Upper lobe of left lung (tissue), 6 donors: ENCODE results near the gene KHDC1L. TPM values are rescaled to one million over a fixed set of nuclear protein-coding genes. Genes with fewer than 3 reads are reported as not detected.

Source experiments
- ATAC-seq, 2 donors: fragments of 200-7000 bp; cut with Tn5 transposase; one replicate each; pipeline ENCODE4 v1.9.1; 2022; ENCODE audit warnings: mild to moderate bottlenecking in 2 of 2, moderate library complexity in 2 of 2; ENCODE audit not compliant: low FRiP score in 2 of 2
- DNase-seq, 2 donors: peaks; one replicate each; pipeline ENCODE4 v3.0.0-alpha.2; 2019 to 2020
- H3K27ac ChIP-seq, 4 donors: fragments of 200-600 bp; sonication (generic); one replicate each; pipeline ENCODE4 v1.5.1; 2016 to 2019
- H3K27me3 ChIP-seq, 4 donors: fragments of 200-600 bp; sonication (generic); one replicate each; pipeline ENCODE4 v1.5.1; 2017 to 2019
- H3K36me3 ChIP-seq, 4 donors: fragments of 200-600 bp; sonication (generic); one replicate each; pipeline ENCODE4 v1.5.1; 2016 to 2019
- H3K4me1 ChIP-seq, 4 donors: fragments of 200-600 bp; sonication (generic); one replicate each; pipeline ENCODE4 v1.5.1; 2018 to 2019
- H3K4me3 ChIP-seq, 4 donors: fragments of 200-600 bp; sonication (generic); one replicate each; pipeline ENCODE4 v1.5.1; 2017 to 2019; ENCODE audit warnings: mild to moderate bottlenecking in 2 of 4, moderate library complexity in 1 of 4
- H3K9me3 ChIP-seq, 4 donors: fragments of 200-600 bp; sonication (generic); one replicate each; pipeline ENCODE4 v1.5.1; 2018 to 2019
- EP300 ChIP-seq, 4 donors: sonication (generic); formaldehyde crosslinking; IDR thresholded peaks; one replicate each; pipeline ENCODE4 v1.5.1; 2017; ENCODE audit warnings: antibody characterized with exemption in 4 of 4, control low read depth in 2 of 4
- POLR2A ChIP-seq, 4 donors: fragments of 450-650 bp; IDR thresholded peaks; one replicate each; pipeline ENCODE4 v1.5.1; 2016 to 2017; ENCODE audit warnings: antibody characterized with exemption in 4 of 4, mild to moderate bottlenecking in 2 of 4
- POLR2AphosphoS5 ChIP-seq, 2 donors: sonication (generic); formaldehyde crosslinking; IDR thresholded peaks; one replicate each; pipeline ENCODE4 v1.5.1; 2017; ENCODE audit warnings: antibody characterized with exemption in 2 of 2
- WGBS, 2 donors: methylation state at CpG; one replicate each; pipeline ENCODE4 v1.1.5; 2017 to 2018; 5-methylcytosine and 5-hydroxymethylcytosine counted together
- total RNA-seq, 6 donors: library from RNA; depleted of rRNA in 4 of 6; stranded (reverse); fragments of >200 nt in 4 of 6; gene quantifications; one replicate each; pipeline versions ENCODE4 v1.1.0 to v1.2.1, GENCODE V29; 2016 to 2021
- TF ChIP-seq, protein P1 (sequence below), 6 experiments: fragments of 450-650 bp in 4 of 6; fragments of 200-600 bp in 2 of 6; sonication (generic) in 2 of 6; IDR thresholded peaks; one replicate each; pipeline ENCODE4 v1.5.1; 2016 to 2019; ENCODE audit warnings: antibody characterized with exemption in 6 of 6
- donor health status: DM: no; HTN: no; CAD: no; lungs with moderate emphysema.
- donor health status: DM: no; HTN: yes; CAD: no; lungs with severe emphysema.

The KHDC1L gene
- total RNA-seq, 6 donors from 2014 or later: not detected

DNA sequence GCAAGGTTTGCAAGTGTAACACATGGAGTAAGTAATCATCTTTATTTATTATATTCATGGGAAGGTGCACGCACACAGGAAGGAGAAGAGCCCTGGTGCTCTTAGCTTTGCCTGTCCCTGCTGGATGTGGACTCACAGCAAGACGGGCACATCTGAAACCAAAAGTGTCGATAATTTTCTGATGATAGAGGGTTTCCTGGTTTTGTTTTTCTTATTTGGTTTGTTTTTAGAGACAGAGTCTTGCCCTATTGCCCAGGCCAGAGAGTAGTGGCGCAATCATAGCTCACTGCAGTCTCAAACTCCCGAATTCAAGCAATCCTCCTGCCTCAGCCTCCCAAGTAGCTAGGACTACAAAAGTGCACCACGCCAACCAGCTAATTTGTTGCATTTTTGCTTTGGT is 7.8 kb upstream of the KHDC1L start:
- Histone ChIP-seq H3K27ac (no peak overlapping the region), H3K4me1 (no peaks in the 10 kb centered on the region), H3K27me3 (no peaks in the 10 kb centered on the region), H3K36me3 (no peaks in the 10 kb centered on the region), H3K9me3 (no peaks in the 10 kb centered on the region), H3K4me3 (no peak overlapping the region)
- DNase-seq (no peak), ATAC-seq (no peak)
- WGBS, 2 donors: 86 to 87% methylated on average over 6 of the region's 6 CpGs
- TF ChIP-seq EP300 (IDR thresholded peaks at IDR 0.05) (no peak), POLR2AphosphoS5 (IDR thresholded peaks at IDR 0.05) (no peak), POLR2A (IDR thresholded peaks at IDR 0.05) (no peak)
- TF ChIP-seq, protein P1, sequence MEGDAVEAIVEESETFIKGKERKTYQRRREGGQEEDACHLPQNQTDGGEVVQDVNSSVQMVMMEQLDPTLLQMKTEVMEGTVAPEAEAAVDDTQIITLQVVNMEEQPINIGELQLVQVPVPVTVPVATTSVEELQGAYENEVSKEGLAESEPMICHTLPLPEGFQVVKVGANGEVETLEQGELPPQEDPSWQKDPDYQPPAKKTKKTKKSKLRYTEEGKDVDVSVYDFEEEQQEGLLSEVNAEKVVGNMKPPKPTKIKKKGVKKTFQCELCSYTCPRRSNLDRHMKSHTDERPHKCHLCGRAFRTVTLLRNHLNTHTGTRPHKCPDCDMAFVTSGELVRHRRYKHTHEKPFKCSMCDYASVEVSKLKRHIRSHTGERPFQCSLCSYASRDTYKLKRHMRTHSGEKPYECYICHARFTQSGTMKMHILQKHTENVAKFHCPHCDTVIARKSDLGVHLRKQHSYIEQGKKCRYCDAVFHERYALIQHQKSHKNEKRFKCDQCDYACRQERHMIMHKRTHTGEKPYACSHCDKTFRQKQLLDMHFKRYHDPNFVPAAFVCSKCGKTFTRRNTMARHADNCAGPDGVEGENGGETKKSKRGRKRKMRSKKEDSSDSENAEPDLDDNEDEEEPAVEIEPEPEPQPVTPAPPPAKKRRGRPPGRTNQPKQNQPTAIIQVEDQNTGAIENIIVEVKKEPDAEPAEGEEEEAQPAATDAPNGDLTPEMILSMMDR (IDR thresholded peaks at IDR 0.05): no peak

- 47 to 64% methylated on average over 1 of the region's 1 CpG for WGBS, 2 donors
- TF ChIP-seq POLR2A (IDR thresholded peaks at IDR 0.05) (no peak), POLR2AphosphoS5 (IDR thresholded peaks at IDR 0.05) (no peak), EP300 (IDR thresholded peaks at IDR 0.05) (no peak)
- TF ChIP-seq, protein P1 (IDR thresholded peaks at IDR 0.05): no peak
- no peaks in the 10 kb centered on the region for H3K4me1 ChIP-seq
- H3K27me3 ChIP-seq: no peaks in the 10 kb centered on the region
- no peak overlapping the region for H3K27ac ChIP-seq
- ATAC-seq (no peak), DNase-seq (no peak)
- no peak overlapping the region for H3K4me3 ChIP-seq
- no peaks in the 10 kb centered on the region for H3K36me3 ChIP-seq
- H3K9me3 ChIP-seq: no peaks in the 10 kb centered on the region
Observed at GRCh38 chr6:73231986-73232391, 6.7 kb upstream of the KHDC1L start.

DNA sequence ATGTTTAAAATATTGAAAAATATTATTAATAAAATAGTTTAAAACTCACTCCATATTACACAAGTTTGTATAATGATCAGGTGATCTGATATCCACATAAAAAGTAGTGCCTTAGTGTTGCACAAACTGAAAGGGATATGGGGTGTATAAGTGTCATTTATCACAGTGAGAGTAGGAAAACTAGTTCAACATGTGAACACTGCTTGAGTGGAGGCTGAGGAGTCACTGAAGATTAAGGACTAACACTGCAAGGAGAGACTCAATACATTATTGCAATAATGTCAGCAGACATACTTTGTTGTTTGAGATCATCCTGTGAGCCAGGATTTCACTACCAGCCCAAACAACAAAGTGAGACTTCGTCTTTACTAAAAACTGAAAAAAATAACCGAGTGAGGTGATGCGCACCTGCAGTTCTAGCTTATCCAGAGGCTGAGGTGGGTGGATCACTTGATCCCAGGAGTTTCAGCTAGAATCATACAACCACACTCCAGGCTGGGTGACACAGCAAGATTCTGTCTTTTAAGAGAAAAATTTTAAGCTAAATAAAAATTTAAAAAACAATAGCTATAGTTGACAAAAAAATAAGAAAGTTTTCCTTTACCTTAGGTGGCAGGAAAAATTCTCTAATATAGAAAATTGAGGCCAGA is 2.4 kb upstream of the KHDC1L start:
- DNase-seq (no peak), ATAC-seq (no peak)
- 80 to 96% methylated on average over 3 of the region's 3 CpGs for WGBS, 2 donors
- H3K36me3 ChIP-seq: no peaks in the 10 kb centered on the region
- no peak overlapping the region for H3K4me3 ChIP-seq
- no peaks in the 10 kb centered on the region for H3K27me3 ChIP-seq
- no peaks in the 10 kb centered on the region for H3K9me3 ChIP-seq
- H3K4me1 ChIP-seq: no peaks in the 10 kb centered on the region
- H3K27ac ChIP-seq: no peak overlapping the region
- TF ChIP-seq EP300 (IDR thresholded peaks at IDR 0.05) (no peak), POLR2A (IDR thresholded peaks at IDR 0.05) (no peak), POLR2AphosphoS5 (IDR thresholded peaks at IDR 0.05) (no peak)
- TF ChIP-seq, protein P1 (IDR thresholded peaks at IDR 0.05): no peak

DNA sequence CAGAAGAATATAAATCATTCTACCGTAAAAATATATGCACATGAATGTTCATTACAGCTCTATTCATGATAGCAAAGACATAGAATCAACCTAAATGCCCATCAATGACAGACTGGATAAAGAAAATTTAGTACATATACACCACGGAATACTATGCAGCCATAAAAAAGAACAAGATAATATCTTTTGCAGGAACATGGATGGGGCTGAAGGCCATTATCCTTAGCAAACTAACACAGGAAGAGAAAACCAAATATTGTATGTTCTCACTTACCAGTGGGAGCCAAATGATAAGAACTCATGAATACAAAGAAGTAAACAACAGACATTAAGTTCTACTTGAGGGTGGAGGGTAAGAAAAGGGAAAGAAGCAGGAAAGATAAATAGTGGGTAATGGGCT is 8.4 kb downstream of the KHDC1L start:
- ATAC-seq (no peak), DNase-seq (no peak)
- H3K9me3 ChIP-seq: no peaks in the 10 kb centered on the region
- no peaks in the 10 kb centered on the region for H3K27me3 ChIP-seq
- no peak overlapping the region for H3K27ac ChIP-seq
- no peaks in the 10 kb centered on the region for H3K4me1 ChIP-seq
- WGBS, 2 donors: 92 to 100% methylated on average over 2 of the region's 2 CpGs
- no peaks in the 10 kb centered on the region for H3K36me3 ChIP-seq
- TF ChIP-seq POLR2A (IDR thresholded peaks at IDR 0.05) (no peak), EP300 (IDR thresholded peaks at IDR 0.05) (no peak)
- no peak overlapping the region for H3K4me3 ChIP-seq

GRCh38 chr6:73209117-73209516 is 16.2 kb downstream of the KHDC1L start:
- DNase-seq (no peak), ATAC-seq (no peak)
- 65 to 81% methylated on average over 9 of the region's 9 CpGs for WGBS, 2 donors
- H3K9me3 ChIP-seq: no peaks in the 10 kb centered on the region
- TF ChIP-seq EP300 (IDR thresholded peaks at IDR 0.05) (no peak), POLR2A (IDR thresholded peaks at IDR 0.05) (no peak), POLR2AphosphoS5 (IDR thresholded peaks at IDR 0.05) (no peak)
- TF ChIP-seq, protein P1 (IDR thresholded peaks at IDR 0.05): no peak
- no peaks in the 10 kb centered on the region for H3K36me3 ChIP-seq
- H3K27me3 ChIP-seq: no peaks in the 10 kb centered on the region
- no peak overlapping the region for H3K27ac ChIP-seq
- H3K4me1 ChIP-seq: no peaks in the 10 kb centered on the region
- H3K4me3 ChIP-seq: no peak overlapping the region
